Trophoblast cell (in vitro differentiated cells and primary cell): ENCODE results near the gene MYO1D.

Source experiments
- DNase-seq, 2 donors: peaks; one replicate each; pipeline ENCODE4 v3.0.0-alpha.2; 2016
- H2AFZ ChIP-seq: 2 replicates; pipeline ENCODE4 v1.6.1; 2013; ENCODE audit warnings: low read length, moderate library complexity, mild to moderate bottlenecking; ENCODE audit not compliant: insufficient read depth, poor library complexity
- H2AK5ac ChIP-seq: 2 replicates; pipeline ENCODE4 v1.6.1; 2013; ENCODE audit warnings: mild to moderate bottlenecking, low read length
- H2BK120ac ChIP-seq: 2 replicates; pipeline ENCODE4 v1.6.1; 2013; ENCODE audit warnings: low read length, mild to moderate bottlenecking, moderate library complexity; ENCODE audit not compliant: insufficient read depth, poor library complexity
- H2BK12ac ChIP-seq: 2 replicates; pipeline ENCODE4 v1.6.1; 2013; ENCODE audit warnings: mild to moderate bottlenecking, low read length, moderate library complexity
- H2BK5ac ChIP-seq: 2 replicates; pipeline ENCODE4 v1.6.1; 2013; ENCODE audit warnings: low read length, low read depth, moderate library complexity, mild to moderate bottlenecking; ENCODE audit not compliant: poor library complexity
- H3K14ac ChIP-seq: 2 replicates; pipeline ENCODE4 v1.6.1; 2013; ENCODE audit warnings: mild to moderate bottlenecking, low read length
- H3K18ac ChIP-seq: 2 replicates; pipeline ENCODE4 v1.6.1; 2013; ENCODE audit warnings: mild to moderate bottlenecking, low read length
- H3K23ac ChIP-seq: 2 replicates; pipeline ENCODE4 v1.6.1; 2013; ENCODE audit warnings: low read length
- H3K27ac ChIP-seq: 2 replicates; pipeline ENCODE4 v1.5.1; 2013; ENCODE audit warnings: low read depth, mild to moderate bottlenecking, inconsistent platforms, low read length, moderate library complexity
- H3K27me3 ChIP-seq: 2 replicates; pipeline ENCODE4 v1.6.1; 2013; ENCODE audit warnings: inconsistent platforms, mild to moderate bottlenecking, low read length, moderate library complexity; ENCODE audit not compliant: insufficient read depth
- H3K36me3 ChIP-seq, 2 experiments: 1 replicate in 1 of 2; 2 replicates in 1 of 2; pipeline ENCODE4 v1.6.1; 2013; ENCODE audit warnings: low read length in 2 of 2, mild to moderate bottlenecking in 2 of 2, moderate library complexity in 1 of 2; ENCODE audit not compliant: insufficient read depth in 2 of 2, control insufficient read depth in 1 of 2
- H3K4ac ChIP-seq: 2 replicates; pipeline ENCODE4 v1.6.1; 2013; ENCODE audit warnings: low read depth, mild to moderate bottlenecking, low read length, moderate library complexity
- H3K4me1 ChIP-seq, 2 experiments: 1 replicate in 1 of 2; 2 replicates in 1 of 2; pipeline ENCODE4 v1.6.1; 2013; ENCODE audit warnings: low read length in 2 of 2, mild to moderate bottlenecking in 2 of 2, moderate library complexity in 1 of 2; ENCODE audit not compliant: insufficient read depth in 2 of 2, control insufficient read depth in 1 of 2
- H3K4me2 ChIP-seq: 2 replicates; pipeline ENCODE4 v1.6.1; 2013; ENCODE audit warnings: inconsistent platforms, mild to moderate bottlenecking, low read length, moderate library complexity
- H3K4me3 ChIP-seq: 2 replicates; pipeline ENCODE4 v1.5.1; 2013; ENCODE audit warnings: mild to moderate bottlenecking, low read depth, low read length, inconsistent platforms
- H3K79me1 ChIP-seq: one replicate; pipeline ENCODE4 v1.6.1; 2013; ENCODE audit warnings: low read length
- H3K79me2 ChIP-seq: 2 replicates; pipeline ENCODE4 v1.6.1; 2013; ENCODE audit warnings: low read length, mild to moderate bottlenecking; ENCODE audit not compliant: control insufficient read depth, insufficient read depth, poor library complexity
- H3K9ac ChIP-seq: 2 replicates; pipeline ENCODE4 v1.6.1; 2013; ENCODE audit warnings: mild to moderate bottlenecking, low read length
- H3K9me3 ChIP-seq: 2 replicates; pipeline ENCODE4 v1.6.1; 2013; ENCODE audit warnings: low read depth, mild to moderate bottlenecking, control low read depth, inconsistent platforms, low read length; ENCODE audit not compliant: insufficient read depth
- H4K12ac ChIP-seq: 2 replicates; pipeline ENCODE4 v1.6.1; 2013; ENCODE audit warnings: low read depth, mild to moderate bottlenecking, low read length, moderate library complexity
- H4K8ac ChIP-seq: 2 replicates; pipeline ENCODE4 v1.6.1; 2013; ENCODE audit warnings: low read depth, mild to moderate bottlenecking, low read length, moderate library complexity
- H4K91ac ChIP-seq: one replicate; pipeline ENCODE4 v1.6.1; 2013; ENCODE audit warnings: low read depth, mild to moderate bottlenecking, low read length, moderate library complexity
- WGBS: extraction: QIAGEN DNeasy Blood & Tissue Kit; methylation state at CpG from one replicate; pipeline ENCODE4 v1.1.7; 2013; ENCODE audit warnings: missing lambda C conversion rate; ENCODE audit not compliant: insufficient read length, insufficient coverage; ENCODE audit errors: extremely low coverage; 5-methylcytosine and 5-hydroxymethylcytosine counted together

MYO1D gene

DNA sequence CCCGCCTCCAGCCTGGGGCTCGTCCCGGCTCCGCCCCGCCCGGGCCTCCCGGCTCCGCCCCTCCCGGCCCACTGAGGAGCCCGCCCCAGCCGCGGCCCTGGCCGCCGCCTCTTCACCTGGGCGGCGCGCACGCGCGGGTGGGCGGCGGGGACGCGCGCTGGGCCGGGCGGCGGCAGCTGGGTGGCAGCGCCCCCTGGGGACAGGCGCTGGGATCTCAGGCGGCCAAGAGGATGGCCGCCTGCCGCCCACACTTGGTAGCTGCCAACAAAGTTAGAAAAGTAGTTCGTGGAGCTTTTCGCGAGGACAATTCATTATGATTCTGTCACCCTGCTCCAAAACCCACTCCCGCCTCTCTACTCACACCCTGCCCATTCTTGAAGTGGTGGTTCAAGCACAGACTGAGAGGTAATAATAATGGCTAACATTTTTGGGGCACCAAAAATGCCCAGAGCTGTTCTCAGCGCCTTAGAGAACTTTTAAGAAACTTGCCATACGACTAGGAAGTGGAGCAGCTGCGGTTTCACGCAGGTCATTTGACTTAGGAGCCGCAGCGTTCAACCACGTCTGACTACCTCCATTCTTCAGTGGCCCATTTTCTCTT, 340 bp upstream of the MYO1D start:
- Histone ChIP-seq H2BK5ac (no peak overlapping the region), H4K91ac (no peak overlapping the region), H2AK5ac (no peak overlapping the region), H3K4me3 (peak overlapping the region; percentile 94), H2AFZ (peak overlapping the region; percentile 72), H3K4me2 (peak overlapping the region; percentile 61), H4K12ac (no peak overlapping the region), H3K27ac (peak overlapping the region; percentile 72), H3K36me3 (peaks cover 0 to 1% of the 10 kb centered on the region in 2 experiments), H3K9me3 (no peaks in the 10 kb centered on the region), H3K79me2 (peaks cover 4% of the 10 kb centered on the region), H4K8ac (no peak overlapping the region), H3K27me3 (no peaks in the 10 kb centered on the region), H3K4ac (no peak overlapping the region), H3K79me1 (peaks cover 6% of the 10 kb centered on the region), H2BK12ac (no peak overlapping the region), H3K18ac (no peak overlapping the region), H3K4me1 (peaks cover 0 to 10% of the 10 kb centered on the region in 2 experiments), H2BK120ac (no peak overlapping the region), H3K14ac (no peak overlapping the region), H3K23ac (no peak overlapping the region), H3K9ac (no peak overlapping the region)
- peak; percentile 89 to 97 for DNase-seq
- no CpG with 5 or more reads among the region's 44 CpGs for WGBS

DNA sequence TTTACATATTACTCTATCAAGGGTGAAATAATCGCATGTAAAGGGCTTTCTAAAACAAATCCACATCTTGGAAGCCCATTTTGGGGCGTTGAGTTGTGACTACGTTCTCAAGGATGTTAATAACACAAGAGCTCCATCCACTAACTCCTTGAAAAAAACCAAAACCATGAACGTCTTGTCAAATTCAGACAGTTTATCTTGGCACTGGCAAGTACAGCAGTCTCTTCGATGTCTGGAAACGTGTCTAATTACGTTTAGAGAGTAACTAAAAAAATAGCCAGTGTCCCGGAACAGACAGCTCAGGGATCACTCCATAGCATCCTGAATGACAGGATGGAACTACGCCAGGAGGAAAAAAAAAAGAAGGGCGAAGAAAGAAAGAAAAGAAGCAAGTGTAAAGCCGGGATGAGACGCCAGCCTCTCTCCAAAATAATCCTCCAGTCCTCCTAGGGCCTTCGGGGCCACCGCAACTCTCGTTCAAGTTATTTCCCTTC, 954 bp downstream of the MYO1D start:
- Histone ChIP-seq H2BK12ac (no peak overlapping the region), H4K8ac (peak overlapping the region; percentile 72), H3K79me1 (peaks cover 6% of the 10 kb centered on the region), H3K18ac (no peak overlapping the region), H3K27ac (no peak overlapping the region), H3K4me3 (peak overlapping the region; percentile 94), H3K14ac (no peak overlapping the region), H3K23ac (no peak overlapping the region), H4K91ac (no peak overlapping the region), H3K36me3 (peaks cover 0 to 1% of the 10 kb centered on the region in 2 experiments), H3K4ac (no peak overlapping the region), H3K9ac (no peak overlapping the region), H3K79me2 (peaks cover 4% of the 10 kb centered on the region), H2BK120ac (no peak overlapping the region), H4K12ac (no peak overlapping the region), H2BK5ac (no peak overlapping the region), H3K4me1 (peaks cover 0 to 10% of the 10 kb centered on the region in 2 experiments), H3K4me2 (peak overlapping the region; percentile 88), H2AK5ac (no peak overlapping the region), H2AFZ (peak overlapping the region; percentile 96), H3K9me3 (no peaks in the 10 kb centered on the region), H3K27me3 (no peaks in the 10 kb centered on the region)
- no CpG with 5 or more reads among the region's 15 CpGs for WGBS
- DNase-seq: no peak

DNA sequence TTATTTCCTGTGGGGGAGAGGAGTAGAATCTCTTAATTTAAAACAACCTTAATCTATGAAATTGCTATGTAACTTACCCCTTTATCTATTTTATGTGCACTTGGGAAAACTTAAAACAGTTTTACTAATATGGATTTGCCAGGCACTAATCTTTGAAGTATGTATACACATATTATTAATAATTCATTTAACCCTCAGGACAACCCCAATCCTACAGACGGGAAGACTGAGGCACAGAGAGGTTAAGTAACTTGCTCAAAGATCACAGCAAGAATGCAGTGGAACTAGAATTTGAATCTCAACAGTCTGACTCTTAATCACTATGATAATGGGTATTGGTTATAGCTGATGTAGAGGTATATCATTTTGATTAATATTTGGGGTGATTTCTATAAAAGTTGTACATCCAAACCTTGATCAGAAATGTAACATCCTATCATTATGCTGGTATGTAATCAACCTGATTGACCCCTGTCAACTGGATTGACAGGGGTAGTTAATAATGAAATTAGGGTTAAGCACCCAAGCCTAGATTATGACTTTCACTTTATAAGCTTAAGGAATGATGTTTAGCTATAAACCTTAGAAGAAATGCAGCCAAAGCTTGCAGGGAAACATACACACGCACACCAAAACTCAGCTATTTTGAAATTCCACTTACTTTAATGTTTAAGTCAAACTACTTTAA, 1.6 kb downstream of the MYO1D start:
- H3K9ac ChIP-seq: no peak overlapping the region
- H3K4me2 ChIP-seq: peak overlapping the region; percentile 88
- no peak overlapping the region for H2BK5ac ChIP-seq
- no peak overlapping the region for H3K27ac ChIP-seq
- no peak overlapping the region for H3K23ac ChIP-seq
- peaks cover 0 to 1% of the 10 kb centered on the region in 2 experiments for H3K36me3 ChIP-seq
- H3K27me3 ChIP-seq: no peaks in the 10 kb centered on the region
- no CpG with 5 or more reads among the region's 2 CpGs for WGBS
- no peak overlapping the region for H3K4ac ChIP-seq
- H3K14ac ChIP-seq: no peak overlapping the region
- H2BK12ac ChIP-seq: no peak overlapping the region
- peak in 1 of 2 donors; percentile 32 for DNase-seq
- H4K91ac ChIP-seq: no peak overlapping the region
- H2BK120ac ChIP-seq: no peak overlapping the region
- no peak overlapping the region for H2AFZ ChIP-seq
- H3K4me3 ChIP-seq: no peak overlapping the region
- no peak overlapping the region for H4K8ac ChIP-seq
- H3K18ac ChIP-seq: no peak overlapping the region
- peaks cover 4% of the 10 kb centered on the region for H3K79me2 ChIP-seq
- no peak overlapping the region for H4K12ac ChIP-seq
- no peak overlapping the region for H2AK5ac ChIP-seq
- H3K9me3 ChIP-seq: no peaks in the 10 kb centered on the region
- peaks cover 6% of the 10 kb centered on the region for H3K79me1 ChIP-seq
- H3K4me1 ChIP-seq: peaks cover 0 to 11% of the 10 kb centered on the region in 2 experiments

DNA sequence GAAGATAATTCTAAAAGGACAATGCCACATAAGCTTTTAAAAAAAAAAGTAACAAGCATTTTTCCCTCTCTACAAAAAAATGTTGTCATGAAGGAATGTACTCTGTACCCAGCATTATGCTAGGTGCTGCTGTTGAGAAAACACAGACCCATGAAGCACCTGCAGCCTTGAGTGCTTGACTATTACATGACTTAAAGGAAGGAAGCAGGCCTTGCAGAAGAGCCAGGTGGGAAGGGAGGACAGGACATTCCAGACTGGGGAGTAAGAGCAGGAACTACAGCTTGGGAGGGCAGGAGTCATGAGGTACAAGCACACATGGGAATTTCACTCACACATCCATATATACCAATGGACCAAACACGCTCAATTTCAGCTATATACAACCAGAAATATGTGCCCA, 3.8 kb downstream of the MYO1D start:
- peaks cover 0 to 15% of the 10 kb centered on the region in 2 experiments for H3K4me1 ChIP-seq
- no peak overlapping the region for H3K14ac ChIP-seq
- peak overlapping the region; percentile 19 for H3K27ac ChIP-seq
- H3K9ac ChIP-seq: no peak overlapping the region
- WGBS: no CpG with 5 or more reads among the region's 1 CpG
- no peak overlapping the region for H3K4me2 ChIP-seq
- no peak overlapping the region for H2AK5ac ChIP-seq
- peak; percentile 43 to 64 for DNase-seq
- no peak overlapping the region for H3K18ac ChIP-seq
- peaks cover 6% of the 10 kb centered on the region for H3K79me1 ChIP-seq
- no peak overlapping the region for H2BK120ac ChIP-seq
- H3K4me3 ChIP-seq: no peak overlapping the region
- no peak overlapping the region for H2AFZ ChIP-seq
- peaks cover 4% of the 10 kb centered on the region for H3K79me2 ChIP-seq
- no peak overlapping the region for H3K23ac ChIP-seq
- H3K9me3 ChIP-seq: no peaks in the 10 kb centered on the region
- H3K36me3 ChIP-seq: peaks cover 0 to 1% of the 10 kb centered on the region in 2 experiments
- H4K12ac ChIP-seq: no peak overlapping the region
- H3K27me3 ChIP-seq: no peaks in the 10 kb centered on the region
- H2BK5ac ChIP-seq: no peak overlapping the region
- H4K91ac ChIP-seq: no peak overlapping the region
- H4K8ac ChIP-seq: no peak overlapping the region
- H2BK12ac ChIP-seq: no peak overlapping the region
- H3K4ac ChIP-seq: no peak overlapping the region
